Measurements from ENCODE around the gene PIK3CA. TPM values are rescaled to one million over a fixed set of nuclear protein-coding genes. Genes with fewer than 3 reads are reported as not detected.
"Not testable (repeated sequence)": the region's sequence is repeated elsewhere in the genome, so short reads cannot be mapped to it uniquely, and the experiment has no call there.

Gene PIK3CA
- total RNA-seq, 1 donor from 2014 or later = 74.6 TPM

GRCh38 chr3:179192542-179192941, 44.4 kb downstream of the PIK3CA start:
- FAIRE-seq (no peak), DNase-seq (ENCODE audit: low spot score in 2 of 2) (no peak)

- FAIRE-seq = no peak
- no peak for DNase-seq (ENCODE audit: low spot score in 2 of 2)
Measured at GRCh38 chr3:179194931-179195330, 46.8 kb downstream of the PIK3CA start.

GRCh38 chr3:179196098-179196497, 47.9 kb downstream of the PIK3CA start:
- no peak for DNase-seq (ENCODE audit: low spot score in 2 of 2)
- FAIRE-seq = no peak

GRCh38 chr3:179196700-179197099, 48.5 kb downstream of the PIK3CA start:
- DNase-seq (ENCODE audit: low spot score in 2 of 2) (no peak), FAIRE-seq (no peak)

GRCh38 chr3:179200790-179201189, 52.6 kb downstream of the PIK3CA start:
- no peak for DNase-seq (ENCODE audit: low spot score in 2 of 2)
- FAIRE-seq = no peak

- not testable (repeated sequence) for FAIRE-seq; DNase-seq (ENCODE audit: low spot score in 2 of 2)
Measured at GRCh38 chr3:179215550-179215949, 67.4 kb downstream of the PIK3CA start.

GRCh38 chr3:179218213-179218612, 70.1 kb downstream of the PIK3CA start:
- not testable (repeated sequence) for FAIRE-seq; DNase-seq (ENCODE audit: low spot score in 2 of 2)

GRCh38 chr3:179223548-179223947, 75.4 kb downstream of the PIK3CA start:
- no peak for FAIRE-seq
- DNase-seq (ENCODE audit: low spot score in 2 of 2) = no peak

GRCh38 chr3:179224584-179224983, 76.4 kb downstream of the PIK3CA start:
- no peak for FAIRE-seq
- DNase-seq (ENCODE audit: low spot score in 2 of 2) = no peak

- FAIRE-seq (no peak), DNase-seq (ENCODE audit: low spot score in 2 of 2) (no peak)
Measured at GRCh38 chr3:179227349-179227748, 79.2 kb downstream of the PIK3CA start.

GRCh38 chr3:179229177-179229576, 81.0 kb downstream of the PIK3CA start:
- DNase-seq (ENCODE audit: low spot score in 2 of 2) = no peak

GRCh38 chr3:179233043-179233442, 84.9 kb downstream of the PIK3CA start:
- DNase-seq (ENCODE audit: low spot score in 2 of 2) = no peak
- no peak for FAIRE-seq

More at GRCh38 chr3:179229177-179229576, 81.0 kb downstream of the PIK3CA start:
- FAIRE-seq = no peak

GRCh38 chr3:179234199-179234598, 86.0 kb downstream of the PIK3CA start:
- FAIRE-seq (no peak), DNase-seq (ENCODE audit: low spot score in 2 of 2) (no peak)

GRCh38 chr3:179236669-179237301, 88.6 kb downstream of the PIK3CA start:
- DNase-seq (ENCODE audit: low spot score in 2 of 2) (no peak), FAIRE-seq (no peak)

GRCh38 chr3:179240299-179240698, 92.1 kb downstream of the PIK3CA start:
- DNase-seq (ENCODE audit: low spot score in 2 of 2); FAIRE-seq: not testable (repeated sequence)

GRCh38 chr3:179242859-179243258, 94.7 kb downstream of the PIK3CA start:
- not testable (repeated sequence) for FAIRE-seq

GRCh38 chr3:179244878-179245277, 96.7 kb downstream of the PIK3CA start:
- no peak for DNase-seq (ENCODE audit: low spot score in 2 of 2)
- FAIRE-seq = no peak

More at GRCh38 chr3:179242859-179243258, 94.7 kb downstream of the PIK3CA start:
- not testable (repeated sequence) for DNase-seq (ENCODE audit: low spot score in 2 of 2)

GRCh38 chr3:179247289-179248015, 99.3 kb downstream of the PIK3CA start:
- FAIRE-seq (no peak), DNase-seq (ENCODE audit: low spot score in 2 of 2) (no peak)

- FAIRE-seq (no peak), DNase-seq (ENCODE audit: low spot score in 2 of 2) (no peak)
Measured at GRCh38 chr3:179250803-179251476, 102.8 kb downstream of the PIK3CA start, which contains the start of gene KCNMB3. Gene KCNMB3 (minus strand): TSS chr3:179251114. CDS start chr3:179250990, 124 bp downstream.

GRCh38 chr3:179256813-179257212, 108.7 kb downstream of the PIK3CA start:
- FAIRE-seq = no peak
- DNase-seq (ENCODE audit: low spot score in 2 of 2) = no peak

GRCh38 chr3:179257742-179258141, 109.6 kb downstream of the PIK3CA start:
- not testable (repeated sequence) for DNase-seq (ENCODE audit: low spot score in 2 of 2); FAIRE-seq

All from frontal cortex (tissue), 4 donors.